ENCODE measurements around the gene EIF3A.
"Not testable (repeated sequence)": the region's sequence is repeated elsewhere in the genome, so short reads cannot be mapped to it uniquely, and the experiment has no call there.

EIF3A gene

GRCh38 chr10:119098576-119098975 is 18.0 kb upstream of the EIF3A start:
- DNase-seq (ENCODE audit: low spot score): no peak

GRCh38 chr10:119096641-119097415 is 16.2 kb upstream of the EIF3A start:
- DNase-seq (ENCODE audit: low spot score): not testable (repeated sequence)

GRCh38 chr10:119095640-119096039 is 15.0 kb upstream of the EIF3A start:
- no peak for DNase-seq (ENCODE audit: low spot score)

GRCh38 chr10:119090968-119091367 is 10.4 kb upstream of the EIF3A start:
- no peak for DNase-seq (ENCODE audit: low spot score)

- DNase-seq (ENCODE audit: low spot score): no peak
Observed at GRCh38 chr10:119090026-119090795, 9.6 kb upstream of the EIF3A start.

GRCh38 chr10:119087271-119087882 is 6.8 kb upstream of the EIF3A start:
- no peak for DNase-seq (ENCODE audit: low spot score)

GRCh38 chr10:119084896-119085295 is 4.3 kb upstream of the EIF3A start:
- DNase-seq (ENCODE audit: low spot score): no peak

- DNase-seq (ENCODE audit: low spot score): peak; percentile 52
Observed at GRCh38 chr10:119079599-119080520, 757 bp downstream of the EIF3A start.

- peak; percentile 18 for DNase-seq (ENCODE audit: low spot score)
Observed at GRCh38 chr10:119078422-119079179, 2.0 kb downstream of the EIF3A start.

GRCh38 chr10:119073584-119073983 is 7.0 kb downstream of the EIF3A start:
- no peak for DNase-seq (ENCODE audit: low spot score)

- no peak for DNase-seq (ENCODE audit: low spot score)
Observed at GRCh38 chr10:119070395-119071165, 10.0 kb downstream of the EIF3A start.

GRCh38 chr10:119061926-119062325 is 18.7 kb downstream of the EIF3A start:
- DNase-seq (ENCODE audit: low spot score): no peak

GRCh38 chr10:119061352-119061751 is 19.3 kb downstream of the EIF3A start:
- DNase-seq (ENCODE audit: low spot score): no peak

GRCh38 chr10:119060107-119060506 is 20.5 kb downstream of the EIF3A start:
- DNase-seq (ENCODE audit: low spot score): no peak

GRCh38 chr10:119059557-119059956 is 21.1 kb downstream of the EIF3A start:
- no peak for DNase-seq (ENCODE audit: low spot score)

- DNase-seq (ENCODE audit: low spot score): no peak
Observed at GRCh38 chr10:119058010-119058409, 22.6 kb downstream of the EIF3A start.

GRCh38 chr10:119055472-119055871 is 25.1 kb downstream of the EIF3A start:
- no peak for DNase-seq (ENCODE audit: low spot score)

GRCh38 chr10:119051775-119052174 is 28.8 kb downstream of the EIF3A start:
- no peak for DNase-seq (ENCODE audit: low spot score)

GRCh38 chr10:119049777-119050176 is 30.8 kb downstream of the EIF3A start:
- no peak for DNase-seq (ENCODE audit: low spot score)

GRCh38 chr10:119049361-119049760 is 31.3 kb downstream of the EIF3A start:
- DNase-seq (ENCODE audit: low spot score): no peak

Measured in kidney capillary endothelial cell (primary cell).